NCI-H1092 treated with DMSO at 0.1 percent for 48 hours (cell line): ENCODE results near the gene RAI1.
A peak's percentile ranks its signal among the peaks of the same experiment; 100 is the strongest.

Source experiments
- DNase-seq: peaks from one replicate; lab custom pipeline; 2025; lab: John Stamatoyannopoulos, UW

Gene RAI1

DNA sequence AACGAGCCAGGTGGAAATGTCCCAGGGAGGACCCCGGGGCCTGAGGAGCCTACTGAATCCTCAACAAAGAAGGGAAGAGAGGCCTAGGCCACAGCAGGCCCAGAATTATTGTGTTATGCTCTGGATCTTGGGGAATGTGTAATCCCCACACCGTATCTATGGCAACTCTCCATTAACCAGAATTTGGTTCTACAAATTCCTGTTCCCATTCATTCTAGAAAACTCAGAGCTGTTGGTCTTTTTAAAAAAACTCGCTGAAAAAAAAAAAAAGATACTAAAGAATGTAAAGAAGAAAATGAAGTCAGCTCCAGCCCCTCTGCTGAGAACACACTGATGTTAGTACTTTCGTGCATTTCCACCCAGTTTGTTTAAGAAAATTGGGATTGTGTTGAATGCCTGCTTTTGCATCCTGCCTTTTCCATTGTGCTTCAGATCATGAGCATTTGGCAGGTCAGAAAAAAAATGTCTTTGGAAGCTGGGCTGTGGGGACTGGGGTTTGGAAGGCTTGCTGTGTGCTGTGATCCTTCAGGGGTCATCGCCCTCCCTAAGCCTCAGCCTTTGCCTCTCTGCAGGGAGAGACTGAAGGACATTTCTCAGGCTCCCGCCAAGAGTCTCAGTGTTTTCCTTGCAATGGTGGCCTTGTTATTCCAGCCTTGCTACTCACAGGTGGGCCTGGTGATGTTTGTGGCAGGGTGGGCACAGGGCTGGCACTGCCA lies 86.1 kb downstream of the RAI1 start:
- no peak for DNase-seq

GRCh38 chr17:17767887-17768418 lies 86.7 kb downstream of the RAI1 start:
- DNase-seq: no peak

- DNase-seq: peak; percentile 41
Measured at GRCh38 chr17:17768424-17769088, 87.3 kb downstream of the RAI1 start.

- no peak for DNase-seq
Measured at GRCh38 chr17:17769869-17770631, 88.8 kb downstream of the RAI1 start.

- no peak for DNase-seq
Measured at GRCh38 chr17:17770632-17771044, 89.4 kb downstream of the RAI1 start.

- no peak for DNase-seq
Measured at GRCh38 chr17:17771498-17772201, 90.4 kb downstream of the RAI1 start.

- no peak for DNase-seq
Measured at GRCh38 chr17:17772231-17772630, 91.0 kb downstream of the RAI1 start.

- no peak for DNase-seq
Measured at GRCh38 chr17:17774009-17774881, 93.0 kb downstream of the RAI1 start.

DNA sequence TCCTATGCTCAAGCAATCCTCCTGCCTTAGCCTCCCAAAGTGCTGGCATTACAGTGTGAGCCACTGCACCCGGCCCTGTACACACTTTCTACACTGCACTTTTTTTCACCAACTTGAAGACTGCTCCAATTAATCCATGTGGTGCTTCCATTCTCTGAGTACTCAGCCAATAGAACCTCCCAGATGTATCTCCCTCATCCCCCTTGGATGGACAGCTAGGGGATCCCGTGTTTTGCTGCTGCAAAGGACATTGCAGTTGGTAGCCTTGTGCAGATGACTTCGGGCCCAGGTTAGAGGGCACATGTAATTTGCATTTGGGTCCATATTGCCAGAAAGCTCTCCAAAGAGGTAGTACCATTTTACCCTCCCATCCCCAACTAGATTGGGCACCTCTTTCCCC lies 95.6 kb downstream of the RAI1 start:
- DNase-seq: no peak

DNA sequence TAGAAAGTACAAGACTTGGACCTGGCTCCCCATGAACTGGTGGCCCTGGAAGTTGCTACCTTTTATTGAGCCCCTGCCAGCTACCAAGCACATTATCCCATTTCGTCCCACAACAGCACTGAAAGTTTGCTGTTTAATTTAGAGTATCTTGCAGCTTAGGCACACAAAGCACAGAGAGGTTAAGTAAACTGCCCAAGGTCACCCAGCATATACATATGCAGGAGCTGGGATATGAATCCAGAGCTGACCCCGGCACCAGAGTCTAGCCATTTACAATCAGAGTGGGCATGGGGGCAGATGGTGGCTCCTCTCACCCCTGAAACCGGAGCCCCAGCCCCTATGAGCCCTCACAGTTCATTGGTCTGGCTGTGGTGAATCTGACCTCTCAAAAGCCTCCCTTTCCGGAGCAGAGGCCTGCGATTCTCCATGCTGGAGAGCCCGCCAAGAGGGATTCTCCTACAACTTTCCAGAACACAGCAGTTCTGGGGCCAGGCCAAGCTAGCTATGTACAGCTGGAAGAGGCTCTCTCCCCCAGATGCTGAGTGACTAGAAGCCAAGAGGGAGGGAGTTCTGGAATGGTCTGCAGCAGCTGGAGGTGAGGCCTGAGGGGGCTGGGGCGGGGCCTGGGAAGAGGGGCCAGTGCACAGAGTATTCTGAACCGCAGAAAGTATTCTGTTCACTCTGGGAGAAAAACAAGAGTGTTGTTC lies 97.2 kb downstream of the RAI1 start:
- no peak for DNase-seq

DNA sequence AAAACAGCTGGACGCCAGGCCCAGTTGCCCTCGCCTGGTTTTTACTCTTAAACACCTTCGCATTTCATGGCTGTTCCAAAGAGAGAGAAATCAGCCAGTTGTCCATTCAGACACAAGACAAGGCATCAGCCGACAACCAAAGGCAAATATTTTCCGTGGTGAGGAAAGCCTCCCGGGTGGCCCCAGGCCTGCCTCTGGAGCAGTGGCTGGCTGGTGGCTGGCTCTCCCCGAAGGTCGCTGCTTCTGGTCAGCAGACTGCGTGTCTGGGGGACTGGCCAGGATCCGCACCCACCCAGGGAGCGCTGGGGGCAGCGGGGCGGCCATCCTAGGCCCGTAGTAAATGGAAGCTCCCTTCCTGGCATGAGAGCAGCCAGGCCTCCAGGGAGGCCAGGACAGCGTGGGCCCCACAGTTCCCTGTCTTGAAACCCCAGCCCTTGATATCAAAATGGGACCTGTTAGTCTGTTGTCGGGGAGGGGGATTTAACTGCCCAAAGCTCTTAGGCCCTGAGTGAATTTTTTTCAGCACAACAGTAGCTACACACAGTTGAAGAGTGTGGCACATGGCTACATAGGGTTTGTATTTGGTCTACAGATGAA lies 97.9 kb downstream of the RAI1 start:
- no peak for DNase-seq

DNA sequence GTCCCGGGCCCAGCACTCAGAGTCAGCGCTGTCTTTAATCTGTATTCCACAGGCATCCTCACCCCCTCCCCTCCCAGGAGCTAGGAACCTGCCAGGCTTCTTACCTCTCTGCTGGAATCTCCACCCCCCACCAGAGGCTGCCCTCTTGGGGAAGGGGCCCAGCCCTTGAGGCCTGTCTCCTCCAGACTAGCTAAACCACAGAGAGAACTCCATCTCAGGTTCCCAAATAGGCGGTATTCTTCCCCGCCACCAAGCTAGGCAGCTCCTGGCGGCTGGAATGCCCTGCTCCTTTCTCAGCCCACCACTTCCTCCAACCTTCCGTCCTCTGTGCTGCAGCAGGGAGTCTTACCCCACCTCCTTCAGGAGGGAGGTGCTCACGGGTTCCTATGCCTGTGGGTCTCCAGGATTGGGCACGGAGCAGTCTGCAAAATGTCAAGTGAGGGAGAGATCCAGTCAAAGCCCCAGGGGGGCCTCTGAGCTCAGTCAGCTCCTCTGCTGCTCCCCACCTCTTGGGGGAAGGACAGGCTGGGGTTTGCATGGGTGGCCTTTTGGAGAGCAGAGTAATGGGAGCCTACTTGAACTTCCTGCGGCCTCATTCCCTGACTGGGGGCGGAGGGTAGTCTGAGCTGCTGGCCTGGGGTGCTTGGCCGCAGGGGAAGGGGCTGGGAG lies 99.8 kb downstream of the RAI1 start:
- no peak for DNase-seq

DNA sequence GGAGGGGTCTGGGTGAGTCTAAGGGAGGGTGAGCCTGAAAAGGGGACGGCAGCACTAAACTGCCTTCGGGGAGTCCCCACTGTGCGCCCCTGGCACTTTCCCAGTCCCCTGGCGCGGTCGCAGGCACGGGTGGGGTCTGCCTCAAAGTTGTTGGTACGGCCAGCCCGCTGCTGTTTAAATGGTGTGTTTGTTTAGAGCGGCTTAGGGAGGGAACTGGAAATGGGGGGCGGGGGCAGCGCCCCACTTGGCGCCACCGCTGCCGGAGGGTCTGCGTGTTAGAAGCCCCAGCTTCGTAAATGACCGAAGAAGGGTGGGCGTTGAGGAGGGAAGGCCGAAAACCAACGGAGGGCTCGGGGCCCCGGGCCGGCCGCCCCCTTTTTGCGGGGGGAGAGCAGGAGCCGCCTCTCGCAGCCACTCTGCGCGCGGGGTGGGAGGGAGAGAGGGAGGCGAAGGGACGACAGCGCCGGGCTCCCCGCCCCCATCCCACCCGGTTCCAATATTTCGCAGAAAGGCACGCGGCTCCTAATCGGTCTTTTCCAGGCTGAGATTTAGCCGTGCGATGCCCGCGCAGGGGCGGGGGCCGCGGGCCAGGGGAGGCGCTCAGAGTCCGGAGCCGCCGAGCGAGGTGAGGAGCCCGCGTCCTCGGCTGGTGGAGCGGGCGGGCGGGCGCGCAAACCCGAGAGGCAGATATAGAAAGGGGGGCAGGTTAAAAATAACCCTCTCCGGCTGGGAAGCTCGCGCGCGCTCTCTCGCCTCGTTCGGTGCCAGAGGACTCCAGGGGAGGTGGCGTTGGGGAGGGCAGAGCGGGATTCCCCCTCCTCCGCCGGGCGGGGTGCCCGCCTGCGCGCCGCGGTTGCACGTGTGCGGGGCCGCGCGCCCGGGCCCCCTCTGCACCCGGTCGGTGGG lies 100.6 kb downstream of the RAI1 start:
- peak; percentile 68 for DNase-seq

DNA sequence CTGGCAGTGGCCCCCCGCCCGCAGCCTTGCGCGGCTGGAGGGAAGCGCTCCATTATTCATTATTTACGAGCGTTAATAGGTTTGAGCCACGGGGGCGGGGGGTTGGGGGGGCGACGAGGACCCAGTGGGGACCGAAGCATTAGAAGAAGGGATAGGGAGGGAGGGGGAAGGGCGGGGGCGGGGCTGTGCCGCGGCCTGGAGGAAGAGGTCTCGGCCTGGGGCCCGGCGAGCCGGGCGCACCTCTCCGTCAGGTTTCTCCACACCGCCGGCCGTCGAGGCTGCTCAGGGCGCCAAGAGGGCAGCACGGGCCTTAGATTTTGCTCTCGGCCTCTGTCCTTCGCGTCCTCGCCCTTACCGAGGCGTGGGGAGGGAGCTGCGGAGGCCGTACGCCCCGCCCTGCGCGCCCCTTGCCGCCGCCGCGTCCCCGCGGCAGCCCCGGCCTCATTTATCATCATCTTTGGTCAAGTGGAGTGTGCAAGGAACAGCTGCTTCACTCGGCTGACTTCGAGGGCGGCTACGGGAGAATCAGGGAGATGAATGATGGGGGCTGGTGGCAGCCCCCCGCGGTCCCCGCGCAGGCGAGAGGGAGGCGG lies 101.4 kb downstream of the RAI1 start:
- peak; percentile 55 for DNase-seq

GRCh38 chr17:17783116-17783824 lies 102.0 kb downstream of the RAI1 start:
- DNase-seq: peak; percentile 55

- DNase-seq: peak; percentile 70
Measured at GRCh38 chr17:17783825-17784656, 102.8 kb downstream of the RAI1 start.
